Left lung (tissue), 10 donors: ENCODE results near the gene ESYT2. TPM values are rescaled to one million over a fixed set of nuclear protein-coding genes. Genes with fewer than 3 reads are reported as not detected.
"Not testable (repeated sequence)": the region's sequence is repeated elsewhere in the genome, so short reads cannot be mapped to it uniquely, and the experiment has no call there.

Source experiments
- ATAC-seq: fragments of 200-7000 bp; cut with Tn5 transposase; one replicate; pipeline ENCODE4 v1.9.1; 2020; ENCODE audit warnings: moderate library complexity
- DNase-seq, 4 donors: peaks; one replicate each; pipeline ENCODE4 v3.0.0-alpha.2; 2013 to 2020
- H3K27ac ChIP-seq, 2 donors: fragments of 200-600 bp; sonication (generic) in 1 of 2; one replicate each; pipeline versions ENCODE4 v1.5.0 to v1.8.0; 2020 to 2021
- H3K27me3 ChIP-seq, 2 donors: fragments of 200-600 bp; sonication (generic) in 1 of 2; one replicate each; pipeline versions ENCODE4 v1.5.0 to v1.8.0; 2020 to 2021
- H3K36me3 ChIP-seq, 2 donors: fragments of 200-600 bp; sonication (generic) in 1 of 2; one replicate each; pipeline versions ENCODE4 v1.5.0 to v1.8.0; 2020 to 2021
- H3K4me1 ChIP-seq, 2 donors: fragments of 200-600 bp; one replicate each; pipeline ENCODE4 v1.8.0; 2021
- H3K4me3 ChIP-seq, 2 donors: fragments of 200-600 bp; sonication (generic) in 1 of 2; one replicate each; pipeline versions ENCODE4 v1.5.0 to v1.8.0; 2020 to 2021; ENCODE audit warnings: mild to moderate bottlenecking in 1 of 2
- H3K9me3 ChIP-seq, 2 donors: fragments of 200-600 bp; sonication (generic) in 1 of 2; one replicate each; pipeline versions ENCODE4 v1.5.0 to v1.8.0; 2020 to 2021
- intact Hi-C, 2 donors: fragments of 100-400 bp; cut with DNase I; formaldehyde crosslinking; loops; one replicate each; pipeline versions ENCODE4 v1.11.2 to v1.14.2; 2022
- polyA plus RNA-seq, 6 donors: library from polyadenylated mRNA; unstranded; fragments of 120-200 nt; gene quantifications; one replicate each; pipeline ENCODE4 v1.2.1, GENCODE V29; 2013; ENCODE audit not compliant: insufficient read length in 6 of 6
- total RNA-seq, 2 donors: library from RNA; stranded (reverse); fragmentation: NEBNext Ultra II Directional; extraction: Animal tissue kit (Norgen Biotek cat#: 25700); gene quantifications; one replicate each; pipeline ENCODE4 v1.2.1, GENCODE V29; 2021
- TF ChIP-seq, protein P1 (sequence below), 2 donors: fragments of 200-600 bp; sonication (generic) in 1 of 2; IDR thresholded peaks; one replicate each; pipeline versions ENCODE4 v1.5.0 to v1.8.0; 2021; ENCODE audit warnings: antibody characterized with exemption in 2 of 2
- donor health status: DM: no; HTN: yes; CAD: no.
- donor health status: DM: no; HTN: no; CAD: no.

The ESYT2 gene
- total and polyA plus RNA-seq, 8 donors = 38.3 to 75.7 (median 43.3) TPM

DNA sequence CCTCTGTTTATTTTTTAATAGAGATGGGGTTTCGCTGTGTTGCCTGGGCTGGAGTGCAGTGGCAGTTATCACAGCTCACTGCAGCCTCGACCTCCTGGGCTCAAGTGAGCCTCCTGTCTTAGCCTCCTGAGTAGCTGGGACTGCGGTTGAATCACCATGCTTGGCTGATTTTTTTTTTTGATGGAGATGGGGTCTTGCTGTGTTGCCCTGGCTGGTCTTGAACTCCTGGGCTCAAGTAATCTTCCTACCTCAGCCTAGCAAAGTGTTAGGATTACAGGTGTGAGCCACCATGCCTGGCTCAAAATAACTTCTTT is 35.2 kb upstream of the ESYT2 start:
- TF ChIP-seq, protein P1, sequence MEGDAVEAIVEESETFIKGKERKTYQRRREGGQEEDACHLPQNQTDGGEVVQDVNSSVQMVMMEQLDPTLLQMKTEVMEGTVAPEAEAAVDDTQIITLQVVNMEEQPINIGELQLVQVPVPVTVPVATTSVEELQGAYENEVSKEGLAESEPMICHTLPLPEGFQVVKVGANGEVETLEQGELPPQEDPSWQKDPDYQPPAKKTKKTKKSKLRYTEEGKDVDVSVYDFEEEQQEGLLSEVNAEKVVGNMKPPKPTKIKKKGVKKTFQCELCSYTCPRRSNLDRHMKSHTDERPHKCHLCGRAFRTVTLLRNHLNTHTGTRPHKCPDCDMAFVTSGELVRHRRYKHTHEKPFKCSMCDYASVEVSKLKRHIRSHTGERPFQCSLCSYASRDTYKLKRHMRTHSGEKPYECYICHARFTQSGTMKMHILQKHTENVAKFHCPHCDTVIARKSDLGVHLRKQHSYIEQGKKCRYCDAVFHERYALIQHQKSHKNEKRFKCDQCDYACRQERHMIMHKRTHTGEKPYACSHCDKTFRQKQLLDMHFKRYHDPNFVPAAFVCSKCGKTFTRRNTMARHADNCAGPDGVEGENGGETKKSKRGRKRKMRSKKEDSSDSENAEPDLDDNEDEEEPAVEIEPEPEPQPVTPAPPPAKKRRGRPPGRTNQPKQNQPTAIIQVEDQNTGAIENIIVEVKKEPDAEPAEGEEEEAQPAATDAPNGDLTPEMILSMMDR (IDR thresholded peaks at IDR 0.05) = no peak
- no peak for ATAC-seq
- intact Hi-C loops = no loop called here

DNA sequence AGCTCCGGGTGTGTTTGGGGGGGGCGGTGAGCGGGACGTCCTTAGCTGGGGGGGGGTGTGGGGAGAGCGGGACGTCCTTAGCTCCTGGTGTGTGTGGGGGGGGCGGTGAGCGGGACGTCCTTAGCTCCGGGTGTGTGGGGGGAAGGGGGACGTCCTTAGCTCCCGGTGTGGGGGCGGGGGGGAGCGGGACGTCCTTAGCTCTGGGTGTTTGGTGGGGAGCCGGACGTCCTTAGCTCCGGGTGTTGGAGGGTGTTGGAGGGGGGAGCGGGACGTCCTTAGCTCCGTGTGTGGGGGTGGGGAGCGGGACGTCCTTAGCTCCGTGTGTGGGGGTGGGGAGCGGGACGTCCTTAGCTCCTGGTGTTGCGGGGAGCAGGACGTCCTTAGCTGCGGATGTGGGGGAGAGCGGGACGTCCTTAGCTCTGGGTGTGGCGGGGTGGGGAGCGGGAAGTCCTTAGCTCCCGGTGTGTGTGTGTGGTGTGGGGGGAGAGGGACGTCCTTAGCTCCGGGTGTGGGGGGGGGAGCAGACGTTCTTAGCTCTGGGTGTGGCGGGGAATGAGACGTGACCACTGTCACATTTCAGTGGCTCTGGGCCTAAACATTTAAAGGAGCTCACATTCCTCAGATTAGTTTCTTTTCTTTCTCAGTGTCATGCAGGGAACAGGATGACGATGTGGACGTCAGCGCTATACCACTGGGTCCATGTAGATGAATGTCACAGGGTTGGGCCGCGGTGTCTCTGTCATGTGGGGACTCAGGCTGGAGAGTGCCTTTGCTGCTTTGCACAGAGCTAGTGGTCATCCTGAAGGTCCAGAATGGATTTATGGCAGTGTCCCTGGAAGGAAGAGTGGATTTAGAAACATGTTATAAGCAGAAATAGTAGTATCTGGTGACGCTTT is 34.5 kb upstream of the ESYT2 start:
- ATAC-seq (peak; percentile 91), DNase-seq (peak in 3 of 4 donors; percentile 62 to 80 (median 78))
- TF ChIP-seq, protein P1 (IDR thresholded peaks at IDR 0.05) = no peak
- Histone ChIP-seq H3K36me3 (no peaks in the 10 kb centered on the region), H3K4me1 (peaks cover 7 to 18% of the 10 kb centered on the region in 2 donors), H3K4me3 (peak overlapping the region; percentile 27 to 41), H3K9me3 (no peaks in the 10 kb centered on the region), H3K27me3 (no peaks in the 10 kb centered on the region), H3K27ac (peak overlapping the region; percentile 73 to 82)
- intact Hi-C loops = no loop called here

More for the DNA sequence above, 35.2 kb upstream of the ESYT2 start:
- Histone ChIP-seq H3K4me3 (peak overlapping the region in 1 of 2 donors; percentile 41), H3K36me3 (no peaks in the 10 kb centered on the region), H3K27me3 (no peaks in the 10 kb centered on the region), H3K9me3 (no peaks in the 10 kb centered on the region), H3K4me1 (peaks cover 7 to 13% of the 10 kb centered on the region in 2 donors), H3K27ac (peak overlapping the region; percentile 73 to 82)
- no peak for DNase-seq

DNA sequence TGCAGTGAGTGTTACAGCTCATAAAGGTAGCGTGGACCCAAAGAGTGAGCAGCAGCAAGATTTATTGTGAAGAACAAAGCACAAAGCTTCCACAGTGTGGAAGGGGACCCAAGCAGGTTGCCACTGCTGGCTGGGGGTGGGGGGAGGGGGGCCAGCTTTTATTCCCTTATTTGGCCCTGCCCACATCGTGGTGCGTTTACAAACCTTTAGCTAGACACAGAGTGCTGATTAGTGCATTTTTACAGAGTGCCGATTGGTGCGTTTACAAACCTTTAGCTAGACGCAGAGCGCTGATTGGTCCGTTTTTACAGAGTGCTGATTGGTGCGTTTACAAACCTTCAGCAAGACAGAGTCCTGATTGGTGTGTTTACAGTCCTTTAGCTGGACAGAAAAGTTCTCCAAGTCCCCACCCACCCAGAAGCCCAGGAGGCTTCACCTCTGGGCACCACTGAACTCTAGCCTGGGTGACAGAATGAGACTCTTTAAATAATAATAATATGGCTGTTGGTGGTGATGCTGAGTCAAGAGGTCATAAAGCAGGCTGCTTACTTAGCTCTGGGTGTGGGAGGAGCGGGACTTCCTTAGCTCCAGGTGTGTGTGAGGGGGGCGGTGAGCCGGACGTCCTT is 33.8 kb upstream of the ESYT2 start:
- Histone ChIP-seq H3K27ac (peak overlapping the region; percentile 73 to 82), H3K4me3 (peak overlapping the region; percentile 27 to 41), H3K4me1 (peaks cover 11 to 19% of the 10 kb centered on the region in 2 donors)
- DNase-seq, H3K27me3 ChIP-seq, H3K9me3 ChIP-seq, intact Hi-C loops, ATAC-seq, H3K36me3 ChIP-seq: not testable (repeated sequence)

DNA sequence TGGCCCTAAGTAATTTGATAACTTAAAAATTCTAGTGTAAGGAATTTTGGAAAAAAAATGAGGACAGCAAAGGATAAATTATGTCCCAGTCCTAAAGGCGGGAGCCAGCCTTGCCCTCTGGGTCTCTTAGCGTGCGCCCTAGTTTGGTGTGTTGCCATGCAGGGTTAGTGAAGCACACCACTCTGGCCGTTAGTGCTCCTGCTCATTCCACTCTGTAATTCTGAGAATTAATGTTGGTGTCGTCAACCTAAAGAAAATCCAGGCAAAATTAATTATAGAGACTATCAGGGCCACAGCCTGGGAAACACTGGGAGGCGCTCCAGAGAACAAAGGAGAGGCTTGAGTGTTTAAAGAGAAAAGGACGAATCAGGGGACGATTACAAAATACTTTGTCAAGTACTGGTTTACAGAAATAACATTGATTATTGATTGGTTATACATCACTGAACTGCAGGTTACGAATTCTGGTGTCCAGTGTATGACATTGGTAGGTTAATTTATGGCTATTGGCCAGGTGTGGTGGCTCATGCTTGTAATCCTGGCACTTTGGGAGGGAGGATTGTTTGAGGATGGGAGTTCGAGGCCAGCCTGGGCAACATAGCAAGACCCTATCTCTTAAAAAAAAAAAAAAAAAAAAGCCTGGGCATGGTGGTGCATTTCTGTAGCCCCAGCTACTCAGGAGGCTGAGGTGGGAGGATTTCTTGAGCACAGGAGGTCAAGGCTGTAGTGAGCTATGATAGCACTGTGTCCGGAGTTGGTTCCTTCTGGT is 32.8 kb upstream of the ESYT2 start:
- no peak for ATAC-seq
- Histone ChIP-seq H3K4me1 (peaks cover 20 to 29% of the 10 kb centered on the region in 2 donors), H3K4me3 (no peak overlapping the region), H3K9me3 (no peaks in the 10 kb centered on the region), H3K27ac (no peak overlapping the region), H3K27me3 (no peaks in the 10 kb centered on the region), H3K36me3 (no peaks in the 10 kb centered on the region)
- TF ChIP-seq, protein P1 (IDR thresholded peaks at IDR 0.05) = no peak
- no peak for DNase-seq
- intact Hi-C loops = no loop called here

DNA sequence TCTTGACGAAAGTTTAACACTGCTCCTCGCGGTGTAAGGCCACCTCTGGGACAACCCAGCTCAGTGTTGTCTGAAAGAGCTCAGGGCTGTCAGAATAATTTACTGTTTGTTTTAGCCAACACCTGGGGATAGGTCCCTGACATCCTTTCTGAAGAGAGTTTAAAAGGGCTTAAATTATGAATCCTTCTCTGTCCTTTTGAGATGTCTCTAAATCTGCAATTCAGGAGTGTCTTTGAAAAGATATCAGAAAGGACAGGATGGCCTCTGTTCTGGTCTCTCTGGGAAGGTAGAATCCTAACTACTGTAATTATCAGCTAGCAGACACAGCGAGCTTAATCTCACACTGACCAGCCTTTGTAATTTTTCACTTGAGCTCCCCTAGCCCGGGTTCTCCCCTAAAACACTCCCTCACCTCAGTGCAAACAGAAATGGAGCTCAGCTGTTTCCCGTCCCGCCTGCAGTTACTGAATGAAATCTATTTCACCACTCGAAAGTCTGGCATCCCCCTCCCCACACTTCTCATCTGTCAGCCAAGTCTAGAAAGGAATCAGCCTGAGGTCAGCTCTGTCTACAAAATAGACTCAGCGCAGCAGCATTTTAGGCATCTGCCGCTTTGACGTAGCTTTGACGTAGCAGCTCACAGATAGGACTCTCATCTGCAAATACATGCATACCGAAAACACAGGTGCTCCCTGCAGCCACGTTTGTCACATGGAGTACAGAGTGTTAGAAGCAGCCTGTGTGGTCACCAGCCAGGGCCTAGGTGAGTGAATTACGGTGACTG is 31.9 kb upstream of the ESYT2 start:
- intact Hi-C loops = no loop called here
- no peaks in the 10 kb centered on the region for H3K9me3 ChIP-seq

More for the DNA sequence above, 31.9 kb upstream of the ESYT2 start:
- H3K36me3 ChIP-seq = no peaks in the 10 kb centered on the region
- no peaks in the 10 kb centered on the region for H3K27me3 ChIP-seq
- no peak overlapping the region for H3K27ac ChIP-seq
- H3K4me3 ChIP-seq = no peak overlapping the region
- ATAC-seq (no peak), DNase-seq (no peak)
- TF ChIP-seq, protein P1 (IDR thresholded peaks at IDR 0.05) = no peak
- H3K4me1 ChIP-seq = peaks cover 21 to 31% of the 10 kb centered on the region in 2 donors
